ENCODE data around the gene TWNK. TPM values are rescaled to one million over a fixed set of nuclear protein-coding genes. Genes with fewer than 3 reads are reported as not detected.

Gene TWNK
- total and polyA plus RNA-seq, 7 donors, result 11.0 to 29.0 (median 20.0) TPM

DNA sequence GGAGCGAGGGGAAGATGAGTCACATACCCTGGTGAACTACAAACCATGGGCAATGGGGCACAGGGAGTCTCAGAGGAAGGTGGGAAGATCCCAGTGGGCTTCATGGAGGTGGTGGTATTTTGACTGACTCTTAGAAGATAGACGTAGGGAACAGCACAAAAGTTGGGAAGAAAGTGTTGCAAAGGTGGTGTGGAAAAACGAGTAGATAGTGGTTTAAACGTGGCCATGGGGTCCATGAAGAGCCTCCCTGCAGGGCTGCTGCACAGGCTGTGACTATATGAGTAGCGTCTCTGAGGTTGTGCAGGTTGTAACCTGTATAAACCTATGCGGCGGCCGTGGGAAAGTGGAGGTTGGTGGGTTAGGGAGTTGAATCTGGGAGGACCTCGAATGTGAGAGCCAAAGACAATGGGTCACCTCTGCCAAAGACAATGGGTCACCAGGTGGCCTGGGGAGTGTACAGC, 26.1 kb downstream of the TWNK start:
- Histone ChIP-seq H3K9me3 (no peaks in the 10 kb centered on the region), H3K4me3 (no peak overlapping the region), H3K27ac (peak overlapping the region; percentile 66), H3K4me1 (peaks cover 6% of the 10 kb centered on the region), H3K27me3 (ENCODE audit: insufficient read depth in 3 of 3, low read length in 2 of 3) (peaks cover 0 to 4% (median 2%) of the 10 kb centered on the region in 3 donors), H3K36me3 (ENCODE audit: insufficient read depth in 1 of 2, low read depth in 1 of 2) (no peaks in the 10 kb centered on the region)
- DNase-seq (peak in 1 of 2 donors; percentile 38), ATAC-seq (no peak)
- 56 to 63% (median 60%) methylated on average over 9 of the region's 9 CpGs for WGBS, 3 donors
- TF ChIP-seq, protein P1, sequence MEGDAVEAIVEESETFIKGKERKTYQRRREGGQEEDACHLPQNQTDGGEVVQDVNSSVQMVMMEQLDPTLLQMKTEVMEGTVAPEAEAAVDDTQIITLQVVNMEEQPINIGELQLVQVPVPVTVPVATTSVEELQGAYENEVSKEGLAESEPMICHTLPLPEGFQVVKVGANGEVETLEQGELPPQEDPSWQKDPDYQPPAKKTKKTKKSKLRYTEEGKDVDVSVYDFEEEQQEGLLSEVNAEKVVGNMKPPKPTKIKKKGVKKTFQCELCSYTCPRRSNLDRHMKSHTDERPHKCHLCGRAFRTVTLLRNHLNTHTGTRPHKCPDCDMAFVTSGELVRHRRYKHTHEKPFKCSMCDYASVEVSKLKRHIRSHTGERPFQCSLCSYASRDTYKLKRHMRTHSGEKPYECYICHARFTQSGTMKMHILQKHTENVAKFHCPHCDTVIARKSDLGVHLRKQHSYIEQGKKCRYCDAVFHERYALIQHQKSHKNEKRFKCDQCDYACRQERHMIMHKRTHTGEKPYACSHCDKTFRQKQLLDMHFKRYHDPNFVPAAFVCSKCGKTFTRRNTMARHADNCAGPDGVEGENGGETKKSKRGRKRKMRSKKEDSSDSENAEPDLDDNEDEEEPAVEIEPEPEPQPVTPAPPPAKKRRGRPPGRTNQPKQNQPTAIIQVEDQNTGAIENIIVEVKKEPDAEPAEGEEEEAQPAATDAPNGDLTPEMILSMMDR (IDR thresholded peaks at IDR 0.05), result no peak
- intact Hi-C loops (cut with DNase I), result loop anchor here (10.0 kb wide), 2 partner anchors 49 to 449 kb away; partner anchors contain the start of gene SEMA4G (in 1 of the 2)

DNA sequence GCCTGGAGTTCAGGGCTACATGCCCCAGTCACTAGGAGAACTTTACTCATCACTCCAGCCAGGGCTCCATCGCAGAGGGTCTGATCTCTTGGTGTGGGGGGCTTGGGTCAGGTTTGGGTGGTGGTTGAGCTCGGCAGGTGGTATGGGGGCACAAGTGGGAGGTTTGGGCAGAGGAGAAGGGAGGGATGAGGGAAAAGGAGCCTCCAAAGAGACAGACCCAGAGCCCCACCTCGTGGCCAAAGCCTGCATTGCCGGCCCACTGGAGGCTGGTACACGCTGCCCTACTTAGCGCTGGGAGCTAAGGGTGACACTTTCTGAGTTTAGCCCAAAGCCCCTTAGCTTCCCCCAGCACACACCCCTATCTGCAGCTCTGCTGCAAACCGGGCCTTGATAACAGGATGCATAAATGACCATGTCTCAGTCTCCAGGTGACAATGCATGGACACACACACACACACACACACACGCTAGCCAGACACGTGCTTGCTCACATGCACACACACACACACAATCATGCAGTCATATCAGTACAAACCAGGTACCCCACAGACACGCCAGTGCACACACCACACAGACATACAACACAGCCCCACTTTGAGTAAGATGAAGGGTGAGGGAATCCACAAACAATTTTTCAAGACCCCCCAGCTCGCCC, 27.0 kb downstream of the TWNK start:
- no peaks in the 10 kb centered on the region for H3K36me3 ChIP-seq (ENCODE audit: insufficient read depth in 1 of 2, low read depth in 1 of 2)
- no peaks in the 10 kb centered on the region for H3K9me3 ChIP-seq
- intact Hi-C loops (cut with DNase I), result loop anchor here (1.0 to 10.0 kb wide), 5 partner anchors 19 to 450 kb away; partner anchors contain the start of gene SEMA4G (in 2 of the 2)
- TF ChIP-seq, protein P1 (IDR thresholded peaks at IDR 0.05), result peak; percentile 91
- H3K4me1 ChIP-seq, result peaks cover 6% of the 10 kb centered on the region
- H3K4me3 ChIP-seq, result no peak overlapping the region
- peak; percentile 74 to 91 (median 78) for ATAC-seq
- no peak overlapping the region for H3K27ac ChIP-seq
- H3K27me3 ChIP-seq (ENCODE audit: insufficient read depth in 3 of 3, low read length in 2 of 3), result peaks cover 0 to 13% (median 5%) of the 10 kb centered on the region in 3 donors
- peak; percentile 83 to 92 for DNase-seq
- 20 to 25% (median 20%) methylated on average over 11 of the region's 11 CpGs for WGBS, 3 donors

DNA sequence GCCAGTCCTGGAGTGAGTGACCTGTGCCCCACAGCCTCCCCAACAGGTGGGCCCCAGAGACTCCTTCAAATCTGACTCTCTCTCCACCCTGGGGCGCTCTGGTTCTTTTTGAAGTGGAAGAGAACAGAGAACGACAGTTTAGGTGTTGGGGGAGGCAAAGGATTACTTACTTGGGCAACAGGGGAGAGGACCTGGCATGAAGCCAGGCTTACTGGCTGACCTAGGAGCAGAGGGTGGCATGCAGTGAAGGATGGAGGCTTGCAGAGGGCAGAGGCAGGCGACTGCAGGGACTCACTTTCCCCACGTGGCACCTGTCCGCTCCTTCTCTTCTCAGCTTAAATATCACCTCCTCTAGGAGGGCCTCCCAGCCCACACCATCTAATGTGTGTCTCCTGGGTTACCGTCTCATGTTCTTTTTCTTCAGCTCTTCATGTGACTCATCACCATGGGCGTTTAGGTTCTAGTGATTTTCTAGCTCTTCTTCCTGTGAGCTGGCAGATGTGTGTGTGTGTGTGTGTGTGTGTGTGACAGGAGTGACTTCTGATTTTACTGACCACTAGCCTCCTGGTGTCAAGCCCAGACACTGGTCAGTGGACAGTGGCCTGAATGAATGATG, 27.7 kb downstream of the TWNK start:
- ATAC-seq (no peak), DNase-seq (peak in 1 of 2 donors; percentile 39)
- Histone ChIP-seq H3K27me3 (ENCODE audit: insufficient read depth in 3 of 3, low read length in 2 of 3) (peaks cover 0 to 13% (median 5%) of the 10 kb centered on the region in 3 donors), H3K9me3 (no peaks in the 10 kb centered on the region), H3K27ac (no peak overlapping the region), H3K4me3 (no peak overlapping the region), H3K36me3 (ENCODE audit: insufficient read depth in 1 of 2, low read depth in 1 of 2) (no peaks in the 10 kb centered on the region), H3K4me1 (peaks cover 6% of the 10 kb centered on the region)
- TF ChIP-seq, protein P1 (IDR thresholded peaks at IDR 0.05), result no peak
- intact Hi-C loops (cut with DNase I), result loop anchor here (1.0 to 10.0 kb wide), 5 partner anchors 20 to 450 kb away; partner anchors contain the start of gene SEMA4G (in 2 of the 2)
- 45 to 58% (median 46%) methylated on average over 6 to 7 of the region's 7 CpGs for WGBS, 3 donors

DNA sequence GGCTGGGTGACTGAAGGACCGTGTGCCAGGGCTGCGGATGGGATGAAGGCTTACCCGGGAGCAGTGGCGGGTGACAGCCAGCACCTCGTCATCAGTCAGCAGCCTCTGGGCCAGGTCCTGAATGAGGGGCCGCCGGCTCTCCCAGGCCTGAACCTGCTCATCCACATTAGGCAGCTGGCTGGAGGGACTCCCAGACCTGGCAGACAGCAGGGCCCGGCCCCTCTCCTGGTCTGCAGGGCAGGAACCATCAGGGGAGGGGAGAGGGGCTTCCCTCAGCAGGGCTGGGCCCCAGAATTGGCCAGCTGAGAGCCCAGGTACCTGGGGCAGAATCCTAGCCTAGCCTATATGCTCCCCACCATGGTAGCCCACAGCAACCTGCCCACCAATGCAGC, 28.2 kb downstream of the TWNK start:
- Histone ChIP-seq H3K4me3 (no peak overlapping the region), H3K9me3 (no peaks in the 10 kb centered on the region), H3K27me3 (ENCODE audit: insufficient read depth in 3 of 3, low read length in 2 of 3) (peaks cover 0 to 13% (median 5%) of the 10 kb centered on the region in 3 donors), H3K27ac (no peak overlapping the region), H3K4me1 (peaks cover 6% of the 10 kb centered on the region), H3K36me3 (ENCODE audit: insufficient read depth in 1 of 2, low read depth in 1 of 2) (no peaks in the 10 kb centered on the region)
- intact Hi-C loops (cut with DNase I), result loop anchor here (2.0 to 10.0 kb wide), 4 partner anchors 21 to 451 kb away; partner anchors contain the start of gene SEMA4G (in 2 of the 2)
- DNase-seq (peak in 1 of 2 donors; percentile 52), ATAC-seq (no peak)
- 69 to 86% (median 82%) methylated on average over 7 to 8 of the region's 8 CpGs for WGBS, 3 donors
- TF ChIP-seq, protein P1 (IDR thresholded peaks at IDR 0.05), result no peak

All from psoas muscle (tissue), 8 donors.